ENCODE results near the gene IKBKE.

IKBKE gene

GRCh38 chr1:206490771-206491405 lies 20.6 kb downstream of the IKBKE start:
- ATAC-seq (ENCODE audit: low read depth) = no peak
- no peaks in the 10 kb centered on the region for H3K4me1 ChIP-seq (ENCODE audit: insufficient read depth, poor library complexity, severe bottlenecking)
- no peak overlapping the region for H3K4me3 ChIP-seq (ENCODE audit: severe bottlenecking)
- no peaks in the 10 kb centered on the region for H3K36me3 ChIP-seq (ENCODE audit: low read depth)
- no peak for TF ChIP-seq CTCF (IDR thresholded peaks at IDR 0.05; ENCODE audit: poor library complexity, severe bottlenecking)
- no peaks in the 10 kb centered on the region for H3K27me3 ChIP-seq (ENCODE audit: insufficient read depth, poor library complexity, severe bottlenecking)
- H3K27ac ChIP-seq (ENCODE audit: poor library complexity, severe bottlenecking) = no peak overlapping the region
- DNase-seq (ENCODE audit: low spot score) = no peak
- H3K9me3 ChIP-seq (ENCODE audit: severe bottlenecking) = no peaks in the 10 kb centered on the region

- H3K4me3 ChIP-seq (ENCODE audit: severe bottlenecking) = no peak overlapping the region
- no peak for DNase-seq (ENCODE audit: low spot score)
- H3K27ac ChIP-seq (ENCODE audit: poor library complexity, severe bottlenecking) = no peak overlapping the region
- no peak for ATAC-seq (ENCODE audit: low read depth)
- no peaks in the 10 kb centered on the region for H3K27me3 ChIP-seq (ENCODE audit: insufficient read depth, poor library complexity, severe bottlenecking)
- no peaks in the 10 kb centered on the region for H3K4me1 ChIP-seq (ENCODE audit: insufficient read depth, poor library complexity, severe bottlenecking)
- no peaks in the 10 kb centered on the region for H3K9me3 ChIP-seq (ENCODE audit: severe bottlenecking)
- no peaks in the 10 kb centered on the region for H3K36me3 ChIP-seq (ENCODE audit: low read depth)
- no peak for TF ChIP-seq CTCF (IDR thresholded peaks at IDR 0.05; ENCODE audit: poor library complexity, severe bottlenecking)
Measured at GRCh38 chr1:206491616-206492015, 21.3 kb downstream of the IKBKE start.

- no peak for TF ChIP-seq CTCF (IDR thresholded peaks at IDR 0.05; ENCODE audit: poor library complexity, severe bottlenecking)
- ATAC-seq (ENCODE audit: low read depth) = no peak
- no peak for DNase-seq (ENCODE audit: low spot score)
Measured at GRCh38 chr1:206492589-206492988, 22.3 kb downstream of the IKBKE start.

GRCh38 chr1:206493279-206493678 lies 23.0 kb downstream of the IKBKE start:
- ATAC-seq (ENCODE audit: low read depth) = no peak
- H3K27ac ChIP-seq (ENCODE audit: poor library complexity, severe bottlenecking) = no peak overlapping the region
- no peaks in the 10 kb centered on the region for H3K36me3 ChIP-seq (ENCODE audit: low read depth)
- no peak overlapping the region for H3K4me3 ChIP-seq (ENCODE audit: severe bottlenecking)
- DNase-seq (ENCODE audit: low spot score) = no peak
- H3K9me3 ChIP-seq (ENCODE audit: severe bottlenecking) = no peaks in the 10 kb centered on the region
- H3K4me1 ChIP-seq (ENCODE audit: insufficient read depth, poor library complexity, severe bottlenecking) = no peaks in the 10 kb centered on the region
- no peak for TF ChIP-seq CTCF (IDR thresholded peaks at IDR 0.05; ENCODE audit: poor library complexity, severe bottlenecking)
- H3K27me3 ChIP-seq (ENCODE audit: insufficient read depth, poor library complexity, severe bottlenecking) = no peaks in the 10 kb centered on the region

More at GRCh38 chr1:206492589-206492988, 22.3 kb downstream of the IKBKE start:
- no peaks in the 10 kb centered on the region for H3K36me3 ChIP-seq (ENCODE audit: low read depth)
- H3K27ac ChIP-seq (ENCODE audit: poor library complexity, severe bottlenecking) = no peak overlapping the region
- no peak overlapping the region for H3K4me3 ChIP-seq (ENCODE audit: severe bottlenecking)
- H3K9me3 ChIP-seq (ENCODE audit: severe bottlenecking) = no peaks in the 10 kb centered on the region
- no peaks in the 10 kb centered on the region for H3K27me3 ChIP-seq (ENCODE audit: insufficient read depth, poor library complexity, severe bottlenecking)
- no peaks in the 10 kb centered on the region for H3K4me1 ChIP-seq (ENCODE audit: insufficient read depth, poor library complexity, severe bottlenecking)

- no peak for TF ChIP-seq CTCF (IDR thresholded peaks at IDR 0.05; ENCODE audit: poor library complexity, severe bottlenecking)
- no peaks in the 10 kb centered on the region for H3K27me3 ChIP-seq (ENCODE audit: insufficient read depth, poor library complexity, severe bottlenecking)
- no peak for DNase-seq (ENCODE audit: low spot score)
- H3K4me3 ChIP-seq (ENCODE audit: severe bottlenecking) = no peak overlapping the region
- H3K9me3 ChIP-seq (ENCODE audit: severe bottlenecking) = no peaks in the 10 kb centered on the region
- H3K4me1 ChIP-seq (ENCODE audit: insufficient read depth, poor library complexity, severe bottlenecking) = no peaks in the 10 kb centered on the region
- no peaks in the 10 kb centered on the region for H3K36me3 ChIP-seq (ENCODE audit: low read depth)
- ATAC-seq (ENCODE audit: low read depth) = no peak
- no peak overlapping the region for H3K27ac ChIP-seq (ENCODE audit: poor library complexity, severe bottlenecking)
Measured at GRCh38 chr1:206495011-206495461, 24.8 kb downstream of the IKBKE start.
